GM21737 (cell line): ENCODE data around the gene ATXN8OS.
"Not testable (repeated sequence)": the region's sequence is repeated elsewhere in the genome, so short reads cannot be mapped to it uniquely, and the experiment has no call there.

ENCODE experiments used
- ATAC-seq: cut with Tn5 transposase; IDR thresholded peaks from one replicate; pipeline ENCODE4 v1.9.1; 2021; ENCODE audit warnings: mild to moderate bottlenecking, moderate library complexity; ENCODE audit not compliant: unreplicated experiment

The ATXN8OS gene

GRCh38 chr13:70107498-70108281 is at the start of gene ATXN8OS:
Gene ATXN8OS, plus strand, starts transcription at chr13:70107826.
- no peak for ATAC-seq

GRCh38 chr13:70080012-70080411 is 27.6 kb upstream of the ATXN8OS start:
- no peak for ATAC-seq

GRCh38 chr13:70087247-70087646 is 20.4 kb upstream of the ATXN8OS start:
- ATAC-seq: no peak

DNA sequence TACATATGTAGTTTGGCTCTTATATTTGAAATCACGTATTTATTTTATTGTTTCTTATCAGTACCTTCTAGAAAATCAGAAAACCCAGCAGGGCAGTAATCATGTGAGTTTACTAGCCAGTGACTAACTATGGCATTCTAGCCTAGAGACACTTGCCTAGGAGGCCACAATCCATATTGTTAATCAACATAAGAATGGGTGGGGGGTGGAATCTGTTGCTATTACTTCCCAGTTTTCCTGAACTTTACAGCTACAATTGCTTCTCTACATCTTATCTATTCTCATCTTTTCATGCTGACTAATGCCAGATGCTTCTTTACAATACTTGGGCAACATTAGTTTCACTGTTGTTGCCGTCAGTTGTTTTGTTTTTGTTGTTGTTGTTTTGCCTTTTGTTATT is 18.7 kb upstream of the ATXN8OS start:
- no peak for ATAC-seq

- ATAC-seq: peak; percentile 92
These were observed 17.4 kb upstream of the ATXN8OS start for GRCh38 chr13:70090036-70090723.

GRCh38 chr13:70098669-70099068 is 9.0 kb upstream of the ATXN8OS start:
- no peak for ATAC-seq

DNA sequence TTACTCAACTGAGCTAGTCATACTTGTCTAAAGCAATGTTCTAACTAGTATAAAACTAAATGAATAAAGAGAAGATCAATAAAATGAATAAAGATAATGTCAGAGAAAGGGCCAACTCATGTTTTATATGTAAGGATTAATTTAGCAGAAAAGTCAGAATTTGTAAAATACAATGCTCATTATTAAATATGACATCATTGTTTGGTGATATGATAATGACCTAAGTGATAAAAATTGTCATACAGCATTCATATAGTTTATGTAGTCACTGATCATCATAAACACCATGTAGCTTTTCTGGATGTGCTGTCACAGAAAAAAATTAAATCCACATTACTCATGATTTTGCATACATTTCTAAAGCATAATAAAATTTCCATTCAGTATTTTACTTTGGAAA is 3.1 kb upstream of the ATXN8OS start:
- no peak for ATAC-seq

- ATAC-seq: no peak
These were observed 515 bp upstream of the ATXN8OS start for GRCh38 chr13:70107125-70107497.

- no peak for ATAC-seq
These were observed 905 bp downstream of the ATXN8OS start, which contains the start of gene KLHL1 for GRCh38 chr13:70108356-70109105. Gene KLHL1, minus strand, starts transcription at chr13:70108452. Its CDS starts 753 bp downstream, at chr13:70107699.

- ATAC-seq: no peak
These were observed 9.8 kb downstream of the ATXN8OS start for GRCh38 chr13:70117338-70117905.

GRCh38 chr13:70125693-70126092 is 18.1 kb downstream of the ATXN8OS start:
- no peak for ATAC-seq

GRCh38 chr13:70128098-70128497 is 20.5 kb downstream of the ATXN8OS start:
- ATAC-seq: no peak

- not testable (repeated sequence) for ATAC-seq
These were observed 35.0 kb downstream of the ATXN8OS start for GRCh38 chr13:70142658-70143057.

DNA sequence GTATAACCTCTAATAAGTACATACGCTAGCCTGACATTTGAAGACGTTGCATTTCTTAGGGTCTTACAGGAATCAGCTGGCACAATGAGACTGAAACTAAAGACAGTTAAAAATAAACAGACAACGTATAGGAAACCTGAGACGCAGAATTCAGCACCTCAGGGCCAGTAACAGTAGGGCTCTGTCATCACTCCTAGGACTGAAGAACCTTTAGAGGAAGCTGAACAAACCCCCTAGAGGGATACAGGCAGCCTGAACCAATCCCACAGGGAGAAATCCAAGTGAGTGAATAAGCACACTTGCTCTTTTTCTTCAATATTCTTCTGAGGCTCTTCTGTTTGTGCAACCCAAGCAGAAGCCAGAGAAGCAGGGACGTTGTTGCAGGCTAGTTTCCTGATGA is 54.5 kb downstream of the ATXN8OS start:
- ATAC-seq: no peak

DNA sequence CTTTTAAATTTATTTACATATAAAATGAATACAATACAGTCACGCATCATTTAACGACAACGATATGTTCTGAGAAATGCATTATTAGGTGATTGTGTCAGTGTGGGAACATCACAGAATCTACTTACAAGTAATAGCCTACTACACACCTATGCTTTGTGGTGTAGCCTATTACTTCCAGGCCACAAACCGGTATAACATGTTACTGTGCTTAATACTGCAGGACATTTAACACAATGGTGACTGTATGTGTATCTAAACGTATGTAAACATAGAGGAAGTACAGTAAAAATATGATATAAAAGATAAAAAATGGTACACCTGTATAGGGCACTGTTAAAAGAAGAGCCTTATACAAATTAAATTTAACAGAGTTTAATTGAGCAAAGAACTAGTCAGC is 63.1 kb downstream of the ATXN8OS start:
- ATAC-seq: no peak

GRCh38 chr13:70171151-70171550 is 63.5 kb downstream of the ATXN8OS start:
- ATAC-seq: no peak

DNA sequence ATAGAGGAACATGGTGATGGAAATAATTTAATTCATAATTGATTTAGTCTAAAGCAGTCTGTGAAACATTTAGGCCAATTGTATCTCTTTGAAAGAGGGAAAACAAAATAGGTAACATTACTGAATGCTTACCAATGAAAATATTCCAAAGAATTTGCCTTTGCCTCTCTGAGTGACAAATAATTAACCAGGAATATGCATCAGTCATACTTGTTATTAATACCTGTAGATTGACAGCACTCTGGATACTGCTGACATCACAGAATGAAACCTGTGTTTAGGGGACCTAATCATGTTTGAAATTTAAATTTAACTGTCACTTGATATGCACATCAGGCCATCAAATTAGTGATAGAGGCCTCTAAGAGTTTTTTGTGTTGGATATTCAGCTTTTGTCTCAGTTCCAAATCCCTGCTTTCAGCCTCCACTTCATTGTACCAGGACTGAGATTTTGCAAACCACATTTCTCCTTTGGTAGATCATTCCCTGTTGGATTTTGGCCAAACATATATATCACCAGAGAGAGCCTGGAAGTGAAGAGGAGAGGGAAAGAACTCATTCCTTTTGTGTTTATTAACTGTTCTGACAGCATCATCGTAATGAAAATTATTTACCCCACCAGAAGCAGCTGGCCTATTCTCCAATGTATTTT is 65.4 kb downstream of the ATXN8OS start:
- ATAC-seq: no peak

DNA sequence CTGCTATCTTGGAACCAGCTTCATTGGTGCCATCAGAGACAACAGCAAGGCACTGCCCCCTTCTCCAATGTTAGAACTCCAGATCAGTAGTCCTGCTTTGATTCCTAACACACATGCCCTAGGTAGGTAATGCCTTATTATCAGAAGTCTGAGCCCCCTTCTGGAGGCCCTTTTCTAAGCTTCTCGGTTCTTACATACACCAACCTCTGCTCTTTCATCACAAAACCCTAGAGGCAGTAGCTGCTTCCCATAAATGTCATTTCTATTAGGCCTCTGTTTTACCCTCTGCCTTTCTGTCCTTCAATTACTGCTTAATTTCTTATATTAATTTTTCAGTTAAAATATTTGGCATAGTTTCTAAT is 66.0 kb downstream of the ATXN8OS start:
- ATAC-seq: no peak

DNA sequence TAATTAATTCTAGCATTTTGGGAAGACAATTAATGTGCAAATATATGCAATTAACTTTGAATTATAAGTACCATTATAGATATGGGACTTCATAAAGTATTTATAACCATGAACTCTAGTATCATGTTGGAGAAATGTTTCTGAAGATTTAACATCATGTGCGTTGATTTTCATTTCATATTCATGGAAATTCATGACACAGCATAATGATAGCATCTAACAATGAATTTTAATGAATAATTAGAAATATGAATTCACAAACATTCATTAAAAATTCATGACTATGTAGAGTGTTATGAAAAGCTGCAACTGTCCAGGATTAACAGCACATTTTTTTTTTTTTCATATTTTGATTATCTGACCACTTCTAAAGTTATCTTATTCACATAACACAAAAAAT is 70.7 kb downstream of the ATXN8OS start:
- ATAC-seq: no peak
